ENCODE data around the gene PCYT2. TPM values are rescaled to one million over a fixed set of nuclear protein-coding genes. Genes with fewer than 3 reads are reported as not detected.

The PCYT2 gene
- polyA plus RNA-seq, 3 donors = 45.8 to 49.9 (median 47.7) TPM

GRCh38 chr17:81902023-81902652 is 9.1 kb downstream of the PCYT2 start, which contains the start of gene NPB:
Gene NPB (plus strand): TSS chr17:81902238. CDS start chr17:81902278, 40 bp downstream.
- DNase-seq (ENCODE audit: low read depth in 3 of 3, low spot score in 2 of 3) = no peak

- no peak for DNase-seq (ENCODE audit: low read depth in 3 of 3, low spot score in 2 of 3)
These were observed 9.8 kb downstream of the PCYT2 start for GRCh38 chr17:81901167-81902022.

DNA sequence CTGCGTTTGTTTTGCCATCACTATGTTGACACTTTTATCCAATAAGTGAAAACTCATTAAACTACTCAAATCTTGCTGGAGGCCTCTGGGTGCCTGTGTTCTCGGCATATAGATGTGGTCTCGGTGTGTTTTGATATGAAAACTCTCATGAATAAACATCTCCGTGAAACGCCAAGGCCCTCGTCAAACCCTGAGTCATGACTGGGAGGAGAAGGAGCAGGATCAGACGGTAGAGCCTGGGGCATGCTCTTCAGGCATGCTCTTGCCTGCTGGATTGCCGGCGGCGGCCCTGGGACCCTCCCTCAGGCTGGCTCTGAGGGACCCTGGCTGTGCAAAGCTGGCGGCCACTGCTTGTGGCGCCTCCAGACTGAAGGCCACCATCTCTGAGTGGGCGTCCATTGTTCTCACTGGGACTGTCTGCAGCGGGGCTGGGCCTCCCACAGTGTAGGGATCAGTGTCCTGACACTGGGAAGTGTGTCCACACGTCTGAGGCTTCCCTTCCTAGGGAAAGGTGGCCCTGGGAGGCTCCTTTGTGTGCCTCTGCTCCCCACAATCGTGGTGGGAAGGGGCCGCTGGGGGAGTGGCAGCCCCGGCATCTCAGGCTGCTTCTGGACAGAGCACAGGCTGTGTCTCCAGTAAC is 10.9 kb downstream of the PCYT2 start:
- DNase-seq (ENCODE audit: low read depth in 3 of 3, low spot score in 2 of 3) = no peak

- no peak for DNase-seq (ENCODE audit: low read depth in 3 of 3, low spot score in 2 of 3)
These were observed 11.6 kb downstream of the PCYT2 start for GRCh38 chr17:81899514-81900166.

GRCh38 chr17:81898885-81899284 is 12.3 kb downstream of the PCYT2 start:
- no peak for DNase-seq (ENCODE audit: low read depth in 3 of 3, low spot score in 2 of 3)

DNA sequence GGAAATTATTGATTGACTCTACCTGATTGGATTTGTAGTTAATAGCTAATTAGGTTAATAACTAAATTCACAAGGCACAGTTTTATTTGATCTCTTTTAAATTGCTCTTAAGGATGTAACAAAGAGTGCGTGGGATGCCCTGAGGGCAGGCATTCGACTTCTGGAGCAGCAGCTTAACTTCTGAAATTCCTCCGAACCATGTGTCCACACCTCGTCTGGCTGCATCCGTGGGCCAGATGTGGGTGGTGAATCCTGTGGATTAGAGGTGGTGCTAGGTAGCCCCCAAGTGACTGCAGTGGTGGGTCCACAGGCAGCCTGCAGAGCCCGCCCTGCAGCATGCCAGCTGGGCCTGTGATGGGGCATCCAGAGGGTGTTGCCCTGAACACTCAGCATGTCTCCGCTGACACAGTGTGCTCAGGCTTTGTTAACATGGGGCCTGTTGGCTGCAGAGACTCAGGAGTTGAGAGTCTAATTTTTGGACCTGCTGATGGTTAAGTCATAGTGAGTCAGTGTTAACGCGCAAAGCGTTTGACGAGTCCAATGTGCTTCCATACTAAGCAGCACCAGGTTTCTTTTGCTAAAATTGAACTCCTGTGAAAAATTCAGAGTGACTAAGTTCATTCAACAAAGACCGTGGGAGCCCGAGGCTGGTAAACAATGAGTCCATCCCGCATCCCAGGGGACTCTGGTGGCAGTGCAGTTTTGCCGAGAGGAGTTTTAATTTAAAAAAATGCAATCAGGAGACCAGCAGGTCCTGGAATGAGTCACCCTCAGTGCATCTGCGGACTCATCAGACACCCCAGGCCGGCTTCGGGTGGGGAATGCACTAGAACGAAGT is 13.0 kb downstream of the PCYT2 start:
- no peak for DNase-seq (ENCODE audit: low read depth in 3 of 3, low spot score in 2 of 3)

GRCh38 chr17:81895400-81895799 is 15.8 kb downstream of the PCYT2 start:
- DNase-seq (ENCODE audit: low read depth in 3 of 3, low spot score in 2 of 3) = no peak

DNA sequence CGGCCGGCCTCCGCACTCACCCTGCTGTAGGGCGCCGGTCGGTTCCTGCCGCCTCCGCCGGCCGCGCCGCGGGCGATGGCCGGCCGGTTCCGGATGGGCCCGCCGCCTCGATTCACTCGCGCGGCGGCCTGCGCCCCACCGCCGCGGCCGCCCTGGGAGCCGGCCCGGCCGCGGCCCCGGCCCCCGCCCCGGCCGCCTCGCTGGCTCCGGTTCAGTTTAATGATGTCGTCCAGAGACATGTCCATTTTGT is 20.0 kb downstream of the PCYT2 start:
- no peak for DNase-seq (ENCODE audit: low read depth in 3 of 3, low spot score in 2 of 3)

- no peak for DNase-seq (ENCODE audit: low read depth in 3 of 3, low spot score in 2 of 3)
These were observed 20.5 kb downstream of the PCYT2 start for GRCh38 chr17:81890447-81891302.

- no peak for DNase-seq (ENCODE audit: low read depth in 3 of 3, low spot score in 2 of 3)
These were observed 21.6 kb downstream of the PCYT2 start for GRCh38 chr17:81889602-81890001.

- no peak for DNase-seq (ENCODE audit: low read depth in 3 of 3, low spot score in 2 of 3)
These were observed 22.1 kb downstream of the PCYT2 start for GRCh38 chr17:81888988-81889595.

GRCh38 chr17:81888105-81888987 is 22.9 kb downstream of the PCYT2 start:
- no peak for DNase-seq (ENCODE audit: low read depth in 3 of 3, low spot score in 2 of 3)

GRCh38 chr17:81885869-81886548 is 25.2 kb downstream of the PCYT2 start:
- DNase-seq (ENCODE audit: low read depth in 3 of 3, low spot score in 2 of 3) = no peak

DNA sequence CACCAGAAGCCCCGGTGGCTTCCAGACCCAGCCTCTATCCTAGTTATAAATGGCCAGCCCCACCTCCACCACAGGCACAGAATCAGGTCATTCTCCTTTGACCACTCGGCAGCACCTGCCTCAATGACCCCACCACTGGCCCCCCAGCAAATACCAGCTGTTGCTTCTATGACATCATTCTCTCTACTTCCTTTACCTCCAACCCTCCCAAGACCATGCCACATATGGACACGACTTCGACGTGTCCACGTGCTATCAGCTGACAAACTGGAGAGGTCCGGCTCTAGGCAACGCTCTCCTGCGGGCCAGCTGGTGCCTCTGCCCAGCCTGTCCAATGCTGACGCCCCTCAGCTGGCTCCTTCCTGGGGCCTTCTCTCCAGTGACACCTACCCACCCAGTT is 25.7 kb downstream of the PCYT2 start:
- no peak for DNase-seq (ENCODE audit: low read depth in 3 of 3, low spot score in 2 of 3)

- DNase-seq (ENCODE audit: low read depth in 3 of 3, low spot score in 2 of 3) = no peak
These were observed 26.2 kb downstream of the PCYT2 start for GRCh38 chr17:81884968-81885367.

DNA sequence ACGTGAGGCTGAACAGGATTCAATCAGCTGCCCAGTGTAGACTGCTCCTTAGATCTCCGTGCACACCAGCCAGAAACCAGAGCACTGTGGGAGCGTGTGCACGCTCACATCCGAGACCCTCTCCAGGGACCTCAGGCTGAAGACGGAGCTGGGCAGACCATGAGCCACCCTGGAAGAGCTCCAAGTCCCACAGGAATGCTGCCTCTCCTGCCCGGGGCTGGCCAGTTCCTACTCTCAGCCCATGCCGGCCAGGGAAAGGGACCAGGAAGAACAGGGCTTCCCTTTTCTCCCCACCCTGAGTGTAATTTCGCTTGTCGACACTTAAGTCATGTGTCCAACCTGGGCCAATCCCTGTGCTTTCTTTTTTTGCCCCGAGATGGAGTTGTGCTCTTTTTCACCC is 26.7 kb downstream of the PCYT2 start:
- no peak for DNase-seq (ENCODE audit: low read depth in 3 of 3, low spot score in 2 of 3)

- DNase-seq (ENCODE audit: low read depth in 3 of 3, low spot score in 2 of 3) = no peak
These were observed 32.1 kb downstream of the PCYT2 start for GRCh38 chr17:81879121-81879520.

DNA sequence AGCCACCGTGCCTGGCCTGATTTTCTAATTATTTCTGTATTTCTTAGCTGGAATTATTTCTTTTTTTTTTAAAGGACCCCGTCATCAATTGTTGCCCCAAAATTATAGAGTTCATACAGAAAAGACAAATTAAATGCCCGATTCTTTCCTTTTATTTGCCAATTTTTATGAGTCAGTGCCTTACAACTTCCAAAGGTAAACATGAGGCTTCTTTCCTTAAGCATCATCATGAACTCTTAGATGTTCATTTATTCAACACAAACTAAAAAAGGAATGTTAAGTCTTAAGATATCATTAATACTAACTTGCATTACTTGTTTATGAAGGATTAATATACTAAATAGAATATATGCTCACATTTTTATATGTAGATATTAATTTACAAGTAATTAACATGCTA is 32.9 kb downstream of the PCYT2 start:
- no peak for DNase-seq (ENCODE audit: low read depth in 3 of 3, low spot score in 2 of 3)
